HUES6 (cell line): ENCODE measurements around the gene TMPRSS9.

Experiments
- H3K27ac ChIP-seq: 2 replicates; pipeline ENCODE4 v1.7.0; 2013; ENCODE audit warnings: low read depth, mild to moderate bottlenecking, low read length, inconsistent platforms
- H3K27me3 ChIP-seq: 2 replicates; pipeline ENCODE4 v1.6.1; 2013; ENCODE audit warnings: low read length; ENCODE audit not compliant: control insufficient read depth, insufficient read depth
- H3K36me3 ChIP-seq: 2 replicates; pipeline ENCODE4 v1.6.1; 2013; ENCODE audit warnings: low read length; ENCODE audit not compliant: control insufficient read depth, insufficient read depth
- H3K4me1 ChIP-seq: 2 replicates; pipeline ENCODE4 v1.6.1; 2013; ENCODE audit warnings: low read length; ENCODE audit not compliant: control insufficient read depth, insufficient read depth
- H3K4me3 ChIP-seq: 2 replicates; pipeline ENCODE4 v1.5.1; 2013; ENCODE audit warnings: low read depth, low read length
- H3K9ac ChIP-seq: one replicate; pipeline ENCODE4 v1.6.1; 2013; ENCODE audit warnings: mild to moderate bottlenecking, low read length
- H3K9me3 ChIP-seq: 2 replicates; pipeline ENCODE4 v1.6.1; 2013; ENCODE audit warnings: low read depth, low read length; ENCODE audit not compliant: control insufficient read depth, insufficient read depth

TMPRSS9 gene

GRCh38 chr19:2336528-2337328, 23.3 kb upstream of the TMPRSS9 start:
- no peak overlapping the region for H3K4me3 ChIP-seq
- peaks cover 14% of the 10 kb centered on the region for H3K36me3 ChIP-seq
- H3K27ac ChIP-seq = no peak overlapping the region
- H3K9ac ChIP-seq = no peak overlapping the region
- H3K4me1 ChIP-seq = no peaks in the 10 kb centered on the region; the same call in 1 of the 2 replicates
- no peaks in the 10 kb centered on the region for H3K27me3 ChIP-seq
- H3K9me3 ChIP-seq = no peaks in the 10 kb centered on the region

DNA sequence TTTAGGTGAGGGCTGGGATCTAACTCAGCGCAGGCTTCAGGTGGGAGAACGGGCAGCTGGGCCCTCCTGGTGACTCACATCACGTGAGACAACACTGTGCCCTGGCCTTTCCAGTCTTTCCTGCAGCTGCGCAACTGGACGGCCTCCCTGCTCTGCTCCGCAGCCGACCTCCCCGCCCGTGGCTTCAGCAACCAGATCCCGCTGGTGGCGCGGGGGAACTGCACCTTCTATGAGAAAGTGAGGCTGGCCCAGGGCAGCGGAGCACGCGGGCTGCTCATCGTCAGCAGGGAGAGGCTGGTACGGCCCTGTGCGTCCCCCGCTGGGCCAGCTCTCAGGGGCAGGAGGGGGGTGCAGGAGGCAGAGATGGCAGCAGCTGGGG, 22.7 kb upstream of the TMPRSS9 start:
- H3K9me3 ChIP-seq = no peaks in the 10 kb centered on the region
- H3K4me1 ChIP-seq = no peaks in the 10 kb centered on the region; the same call in 1 of the 2 replicates
- no peak overlapping the region for H3K9ac ChIP-seq
- no peak overlapping the region for H3K4me3 ChIP-seq
- H3K27ac ChIP-seq = no peak overlapping the region
- H3K36me3 ChIP-seq = peaks cover 15% of the 10 kb centered on the region
- H3K27me3 ChIP-seq = no peaks in the 10 kb centered on the region

DNA sequence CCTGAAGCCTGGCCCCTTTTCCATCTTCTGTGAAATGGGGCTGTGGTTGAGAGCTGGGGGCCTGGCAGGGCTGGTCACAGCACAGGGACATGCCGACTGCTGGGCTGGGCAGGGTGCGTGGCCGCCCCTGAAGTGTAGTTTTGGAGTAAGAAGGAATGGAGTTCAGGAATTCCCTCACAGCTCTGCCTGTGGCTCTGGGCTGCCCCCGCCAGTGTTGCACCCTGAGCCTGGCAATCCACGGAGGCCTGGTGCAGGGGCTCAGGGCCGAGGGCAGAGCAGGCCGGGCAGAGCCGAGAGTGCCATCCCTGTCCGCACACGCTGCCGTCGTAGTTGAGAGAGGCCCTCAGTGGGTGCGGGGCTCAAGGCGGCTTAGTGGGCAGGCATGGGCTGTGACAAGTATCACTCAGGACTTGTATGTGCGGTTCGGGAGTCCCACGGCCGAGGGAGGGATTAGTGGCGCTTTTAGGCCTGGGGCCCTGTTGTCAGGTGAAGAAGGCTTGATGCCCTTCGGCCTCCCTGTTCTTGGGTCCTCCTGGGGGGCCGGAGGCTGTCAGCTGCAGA, 21.9 kb upstream of the TMPRSS9 start:
- no peaks in the 10 kb centered on the region for H3K9me3 ChIP-seq
- no peaks in the 10 kb centered on the region; the same call in 1 of the 2 replicates for H3K4me1 ChIP-seq
- H3K27ac ChIP-seq = no peak overlapping the region
- no peak overlapping the region for H3K4me3 ChIP-seq
- H3K9ac ChIP-seq = no peak overlapping the region
- H3K36me3 ChIP-seq = peaks cover 17% of the 10 kb centered on the region
- no peaks in the 10 kb centered on the region for H3K27me3 ChIP-seq

- Histone ChIP-seq H3K27ac (no peak overlapping the region), H3K9me3 (no peaks in the 10 kb centered on the region), H3K4me1 (no peaks in the 10 kb centered on the region; the same call in 1 of the 2 replicates), H3K4me3 (no peak overlapping the region), H3K36me3 (peaks cover 20% of the 10 kb centered on the region), H3K9ac (no peak overlapping the region), H3K27me3 (no peaks in the 10 kb centered on the region)
These were observed 21.1 kb upstream of the TMPRSS9 start for GRCh38 chr19:2338751-2339643.

DNA sequence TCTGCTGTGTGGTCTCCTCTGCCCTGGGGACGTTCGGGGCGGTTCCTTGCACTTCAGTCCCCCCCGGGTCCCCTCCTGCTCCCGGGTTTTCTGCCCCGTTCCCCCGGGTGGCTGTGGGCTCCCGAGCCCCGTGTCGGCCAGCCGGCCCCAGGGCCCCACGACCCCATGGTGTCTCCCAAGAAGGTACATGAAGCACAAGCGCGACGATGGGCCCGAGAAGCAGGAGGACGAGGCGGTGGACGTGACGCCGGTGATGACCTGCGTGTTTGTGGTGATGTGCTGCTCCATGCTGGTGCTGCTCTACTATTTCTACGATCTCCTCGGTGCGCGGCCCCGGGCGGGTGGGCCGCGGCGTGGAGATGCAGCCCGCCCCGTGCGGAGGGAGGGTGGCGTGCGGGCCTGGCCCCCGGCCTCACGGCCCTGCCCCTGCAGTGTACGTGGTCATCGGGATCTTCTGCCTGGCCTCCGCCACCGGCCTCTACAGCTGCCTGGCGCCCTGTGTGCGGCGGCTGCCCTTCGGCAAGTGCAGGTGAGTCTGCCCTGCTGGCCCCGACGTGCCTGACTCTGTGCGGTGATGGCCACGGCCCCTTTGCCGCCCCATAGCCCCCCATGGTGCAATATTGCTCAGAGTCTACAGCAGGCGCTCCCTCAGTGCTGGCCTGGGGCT, 20.3 kb upstream of the TMPRSS9 start:
- H3K36me3 ChIP-seq = peaks cover 26% of the 10 kb centered on the region
- no peaks in the 10 kb centered on the region for H3K27me3 ChIP-seq
- H3K9me3 ChIP-seq = no peaks in the 10 kb centered on the region
- H3K27ac ChIP-seq = no peak overlapping the region
- H3K4me3 ChIP-seq = no peak overlapping the region
- no peaks in the 10 kb centered on the region; the same call in 1 of the 2 replicates for H3K4me1 ChIP-seq
- no peak overlapping the region for H3K9ac ChIP-seq

GRCh38 chr19:2340496-2341243, 19.4 kb upstream of the TMPRSS9 start:
- no peaks in the 10 kb centered on the region for H3K27me3 ChIP-seq
- H3K4me3 ChIP-seq = no peak overlapping the region
- no peaks in the 10 kb centered on the region; the same call in 1 of the 2 replicates for H3K4me1 ChIP-seq
- H3K27ac ChIP-seq = no peak overlapping the region
- H3K36me3 ChIP-seq = peaks cover 30% of the 10 kb centered on the region
- no peak overlapping the region for H3K9ac ChIP-seq
- H3K9me3 ChIP-seq = no peaks in the 10 kb centered on the region

GRCh38 chr19:2341244-2341751, 18.8 kb upstream of the TMPRSS9 start:
- no peak overlapping the region for H3K27ac ChIP-seq
- no peak overlapping the region for H3K4me3 ChIP-seq
- H3K27me3 ChIP-seq = no peaks in the 10 kb centered on the region
- no peaks in the 10 kb centered on the region for H3K9me3 ChIP-seq
- H3K4me1 ChIP-seq = no peaks in the 10 kb centered on the region; the same call in 1 of the 2 replicates
- H3K36me3 ChIP-seq = peaks cover 33% of the 10 kb centered on the region
- no peak overlapping the region for H3K9ac ChIP-seq

GRCh38 chr19:2341982-2342381, 18.1 kb upstream of the TMPRSS9 start:
- Histone ChIP-seq H3K4me3 (no peak overlapping the region), H3K9ac (no peak overlapping the region), H3K27me3 (no peaks in the 10 kb centered on the region), H3K9me3 (no peaks in the 10 kb centered on the region), H3K4me1 (no peaks in the 10 kb centered on the region; the same call in 1 of the 2 replicates), H3K36me3 (peaks cover 35% of the 10 kb centered on the region), H3K27ac (no peak overlapping the region)

GRCh38 chr19:2342656-2343288, 17.3 kb upstream of the TMPRSS9 start:
- Histone ChIP-seq H3K27ac (no peak overlapping the region), H3K27me3 (no peaks in the 10 kb centered on the region), H3K4me3 (no peak overlapping the region), H3K4me1 (no peaks in the 10 kb centered on the region), H3K36me3 (peaks cover 36% of the 10 kb centered on the region), H3K9me3 (no peaks in the 10 kb centered on the region), H3K9ac (no peak overlapping the region)
